Thymus (tissue), 11 donors: Measurements from ENCODE around the gene CHD5. TPM values are rescaled to one million over a fixed set of nuclear protein-coding genes. Genes with fewer than 3 reads are reported as not detected.

Source experiments
- DNase-seq, 9 donors: peaks; one replicate each; pipeline ENCODE4 v3.0.0-alpha.2; 2013; ENCODE audit warnings: low spot score in 9 of 9, low read depth in 6 of 9, missing footprints in 1 of 9
- H3K27ac ChIP-seq, 2 donors: one replicate each; pipeline ENCODE4 v1.5.1; 2013; ENCODE audit warnings: control low read depth in 1 of 2, low read depth in 1 of 2, low read length in 1 of 2, mild to moderate bottlenecking in 1 of 2, moderate library complexity in 1 of 2
- H3K27me3 ChIP-seq, 2 donors: one replicate each; pipeline ENCODE4 v1.5.1; 2013; ENCODE audit warnings: low read length in 1 of 2; ENCODE audit not compliant: control insufficient read depth in 2 of 2, insufficient read depth in 1 of 2
- H3K36me3 ChIP-seq, 2 donors: one replicate each; pipeline ENCODE4 v1.5.1; 2013; ENCODE audit warnings: low read length in 1 of 2, mild to moderate bottlenecking in 1 of 2, moderate library complexity in 1 of 2; ENCODE audit not compliant: control insufficient read depth in 2 of 2, insufficient read depth in 2 of 2
- H3K4me1 ChIP-seq, 2 donors: one replicate each; pipeline ENCODE4 v1.5.1; 2013; ENCODE audit warnings: low read length in 2 of 2; ENCODE audit not compliant: control insufficient read depth in 2 of 2, insufficient read depth in 2 of 2
- H3K4me3 ChIP-seq, 2 donors: one replicate each; pipeline ENCODE4 v1.5.1; 2013; ENCODE audit warnings: low read length in 2 of 2, control low read depth in 1 of 2, mild to moderate bottlenecking in 1 of 2
- H3K9me3 ChIP-seq, 2 donors: one replicate each; pipeline ENCODE4 v1.5.1; 2013; ENCODE audit warnings: low read length in 1 of 2, mild to moderate bottlenecking in 1 of 2; ENCODE audit not compliant: control insufficient read depth in 2 of 2, insufficient read depth in 1 of 2
- WGBS: extraction: QIAGEN DNeasy Blood & Tissue Kit; methylation state at CpG from one replicate; pipeline ENCODE4 v1.1.7; 2013; 5-methylcytosine and 5-hydroxymethylcytosine counted together
- polyA plus RNA-seq: library from polyadenylated mRNA; stranded (reverse); fragments of 200-250 nt; gene quantifications from one replicate; pipeline ENCODE4 v1.2.3, GENCODE V29; 2013
- total RNA-seq: library from RNA; stranded (reverse); fragments of 120-200 nt; gene quantifications from one replicate; pipeline ENCODE4 v1.2.4, GENCODE V29; 2013
- donor health status: healthy.

The CHD5 gene
- total and polyA plus RNA-seq, 2 donors: 0.28 to 0.98 TPM

- H3K4me1 ChIP-seq: no peaks in the 10 kb centered on the region
- no peak overlapping the region for H3K27ac ChIP-seq
- no peak overlapping the region for H3K4me3 ChIP-seq
- no peaks in the 10 kb centered on the region for H3K27me3 ChIP-seq
- DNase-seq: no peak
- peaks cover 0 to 48% of the 10 kb centered on the region in 2 donors for H3K36me3 ChIP-seq
- WGBS: 94% methylated on average over 10 of the region's 10 CpGs
- H3K9me3 ChIP-seq: no peaks in the 10 kb centered on the region
Measured at GRCh38 chr1:6093071-6093470, 87.0 kb downstream of the CHD5 start.

- DNase-seq: no peak
- WGBS: 97% methylated on average over 10 of the region's 10 CpGs
- Histone ChIP-seq H3K27me3 (no peaks in the 10 kb centered on the region), H3K27ac (no peak overlapping the region), H3K4me1 (no peaks in the 10 kb centered on the region), H3K4me3 (no peak overlapping the region), H3K36me3 (peaks cover 0 to 40% of the 10 kb centered on the region in 2 donors), H3K9me3 (no peaks in the 10 kb centered on the region)
Measured at GRCh38 chr1:6092211-6092610, 87.9 kb downstream of the CHD5 start.

GRCh38 chr1:6091823-6092109 is 88.4 kb downstream of the CHD5 start:
- Histone ChIP-seq H3K4me3 (no peak overlapping the region), H3K27me3 (no peaks in the 10 kb centered on the region), H3K9me3 (no peaks in the 10 kb centered on the region), H3K27ac (no peak overlapping the region), H3K36me3 (peaks cover 0 to 35% of the 10 kb centered on the region in 2 donors), H3K4me1 (no peaks in the 10 kb centered on the region)
- 97% methylated on average over 10 of the region's 10 CpGs for WGBS
- no peak for DNase-seq

GRCh38 chr1:6090996-6091822 is 88.9 kb downstream of the CHD5 start:
- DNase-seq: no peak
- Histone ChIP-seq H3K36me3 (peaks cover 0 to 30% of the 10 kb centered on the region in 2 donors), H3K9me3 (no peaks in the 10 kb centered on the region), H3K27me3 (no peaks in the 10 kb centered on the region), H3K27ac (no peak overlapping the region), H3K4me3 (no peak overlapping the region), H3K4me1 (no peaks in the 10 kb centered on the region)
- WGBS: 97% methylated on average over 25 of the region's 25 CpGs

DNA sequence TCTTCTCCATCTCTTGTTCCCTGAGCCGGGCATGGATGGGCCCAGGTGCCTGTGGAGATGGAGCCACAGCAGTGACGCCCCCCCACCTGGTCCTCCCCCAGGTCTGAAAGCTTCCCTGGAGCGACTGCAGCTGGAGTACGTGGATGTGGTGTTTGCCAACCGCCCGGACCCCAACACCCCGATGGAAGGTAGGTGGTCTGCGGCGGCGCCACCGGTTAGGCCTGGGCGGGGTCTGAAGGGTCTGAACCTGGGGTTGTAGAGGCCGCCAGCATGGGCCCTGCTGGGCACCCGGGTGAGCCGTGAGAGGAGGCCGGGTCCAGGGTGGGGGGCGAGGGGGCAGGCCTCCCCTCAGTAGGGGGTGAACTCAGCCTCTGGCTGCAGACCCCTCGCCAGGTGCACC is 89.8 kb downstream of the CHD5 start:
- Histone ChIP-seq H3K27ac (no peak overlapping the region), H3K27me3 (no peaks in the 10 kb centered on the region), H3K4me3 (no peak overlapping the region), H3K9me3 (no peaks in the 10 kb centered on the region), H3K36me3 (peaks cover 0 to 26% of the 10 kb centered on the region in 2 donors), H3K4me1 (no peaks in the 10 kb centered on the region)
- no peak for DNase-seq
- WGBS: 93% methylated on average over 18 of the region's 18 CpGs

DNA sequence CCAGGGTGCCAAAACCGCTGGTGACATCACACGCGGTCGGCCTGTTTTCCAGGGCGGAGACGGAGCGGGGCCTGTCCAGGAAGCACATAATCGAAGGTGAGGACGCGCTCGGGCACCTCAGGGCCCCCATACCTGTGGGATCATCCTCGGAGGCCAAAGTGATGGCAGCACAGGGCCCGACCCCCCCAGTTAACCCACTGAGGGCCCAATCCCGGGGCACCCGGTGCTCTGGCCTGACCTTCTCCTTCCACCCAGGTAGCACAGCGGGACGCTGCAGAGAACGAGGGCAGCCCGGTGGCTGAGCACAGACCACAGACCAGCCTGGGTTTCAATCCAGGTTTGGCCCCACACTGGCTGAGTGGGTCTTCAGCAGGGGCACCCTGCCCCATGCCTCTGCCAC is 91.2 kb downstream of the CHD5 start:
- Histone ChIP-seq H3K27me3 (no peaks in the 10 kb centered on the region), H3K27ac (no peak overlapping the region), H3K9me3 (no peaks in the 10 kb centered on the region), H3K36me3 (peaks cover 0 to 14% of the 10 kb centered on the region in 2 donors), H3K4me1 (no peaks in the 10 kb centered on the region), H3K4me3 (no peak overlapping the region)
- DNase-seq: no peak
- WGBS: 91% methylated on average over 19 of the region's 19 CpGs

DNA sequence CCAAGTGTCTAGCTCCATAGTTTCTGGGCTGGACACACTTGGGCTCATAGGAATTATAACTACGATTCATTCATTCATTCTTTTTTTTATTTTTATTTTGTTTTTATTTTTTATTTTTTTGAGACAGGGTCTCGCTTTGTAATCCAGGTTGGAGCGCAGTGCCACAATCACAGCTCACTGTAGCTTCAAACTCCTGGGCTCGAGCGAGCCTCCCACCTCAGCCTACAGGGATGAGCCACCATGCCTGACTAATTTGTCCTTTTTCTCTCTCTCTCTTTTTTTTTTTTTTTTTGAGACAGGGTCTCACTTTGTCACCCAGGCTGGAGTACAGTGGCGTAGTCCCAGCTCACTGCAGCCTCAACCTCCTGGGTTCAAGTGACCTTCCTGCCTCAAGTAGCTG is 92.2 kb downstream of the CHD5 start:
- Histone ChIP-seq H3K27ac (no peak overlapping the region), H3K36me3 (peaks cover 0 to 13% of the 10 kb centered on the region in 2 donors), H3K27me3 (no peaks in the 10 kb centered on the region), H3K4me3 (no peak overlapping the region), H3K4me1 (no peaks in the 10 kb centered on the region), H3K9me3 (no peaks in the 10 kb centered on the region)
- no peak for DNase-seq
- 99% methylated on average over 6 of the region's 6 CpGs for WGBS

- H3K4me1 ChIP-seq: no peaks in the 10 kb centered on the region
- no peak overlapping the region for H3K27ac ChIP-seq
- no peak for DNase-seq
- no peaks in the 10 kb centered on the region for H3K9me3 ChIP-seq
- no peak overlapping the region for H3K4me3 ChIP-seq
- no peaks in the 10 kb centered on the region for H3K27me3 ChIP-seq
- H3K36me3 ChIP-seq: peaks cover 0 to 18% of the 10 kb centered on the region in 2 donors
- WGBS: 97% methylated on average over 14 of the region's 14 CpGs
Measured at GRCh38 chr1:6087377-6087772, 92.7 kb downstream of the CHD5 start.

- Histone ChIP-seq H3K4me1 (no peaks in the 10 kb centered on the region), H3K9me3 (no peaks in the 10 kb centered on the region), H3K27ac (no peak overlapping the region), H3K27me3 (no peaks in the 10 kb centered on the region), H3K36me3 (peaks cover 0 to 23% of the 10 kb centered on the region in 2 donors), H3K4me3 (no peak overlapping the region)
- WGBS: 97% methylated on average over 15 of the region's 15 CpGs
- DNase-seq: no peak
Measured at GRCh38 chr1:6086762-6087376, 93.3 kb downstream of the CHD5 start.
